ENCODE results near the gene INSR.
"Not testable (repeated sequence)": the region's sequence is repeated elsewhere in the genome, so short reads cannot be mapped to it uniquely, and the experiment has no call there.

The INSR gene

DNA sequence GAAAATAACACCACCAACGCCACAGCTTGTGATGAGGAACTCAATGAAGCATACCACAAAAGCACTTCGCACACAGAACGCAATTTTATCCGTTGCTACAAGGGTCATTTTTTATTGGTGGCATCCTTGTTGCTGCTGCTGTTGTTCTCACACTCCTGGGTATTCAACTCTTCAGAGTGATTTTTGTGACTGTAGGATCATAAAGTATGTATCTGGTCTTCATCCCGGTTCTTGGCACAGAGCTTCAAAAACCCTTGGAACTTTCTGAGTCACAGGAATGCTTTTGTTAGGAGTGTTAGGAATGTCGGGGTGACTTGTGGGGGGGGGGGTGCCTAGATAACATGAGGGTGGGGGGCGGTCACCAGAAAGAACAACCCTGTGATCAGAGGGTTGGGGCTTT is 116.3 kb downstream of the INSR start:
- DNase-seq, result no peak
- in situ Hi-C loops (cut with HindIII; ENCODE audit: low pct_ligation_motif_present, low pct_unique_long_range_greater_than_20kb, low sequenced_read_pairs), result no loop called here

DNA sequence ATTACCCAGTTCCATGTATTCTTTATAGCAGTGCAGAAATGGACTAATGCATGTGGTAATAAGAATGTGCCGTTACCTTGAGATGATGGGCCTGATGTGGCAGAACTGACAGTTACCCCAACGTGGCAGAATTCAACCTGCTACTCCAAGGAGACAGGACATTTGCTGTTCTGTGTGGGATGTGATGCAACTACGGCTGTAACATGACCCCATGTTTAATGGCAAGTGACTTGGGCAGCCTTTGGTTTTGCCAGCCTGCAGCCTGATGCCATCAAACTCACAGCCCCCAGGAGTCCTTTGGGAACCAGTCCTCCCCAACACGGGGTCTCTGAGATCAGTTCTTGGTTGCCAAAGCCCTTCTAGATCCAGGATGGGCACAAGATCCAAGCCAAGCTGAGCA is 117.4 kb downstream of the INSR start:
- no peak for DNase-seq
- in situ Hi-C loops (cut with HindIII; ENCODE audit: low pct_ligation_motif_present, low pct_unique_long_range_greater_than_20kb, low sequenced_read_pairs), result no loop called here

GRCh38 chr19:7172794-7173193 is 121.4 kb downstream of the INSR start:
- in situ Hi-C loops (cut with HindIII; ENCODE audit: low pct_ligation_motif_present, low pct_unique_long_range_greater_than_20kb, low sequenced_read_pairs), result no loop called here
- no peak for DNase-seq

GRCh38 chr19:7170983-7171382 is 123.2 kb downstream of the INSR start:
- in situ Hi-C loops (cut with HindIII; ENCODE audit: low pct_ligation_motif_present, low pct_unique_long_range_greater_than_20kb, low sequenced_read_pairs), result no loop called here
- DNase-seq, result no peak

GRCh38 chr19:7168941-7169340 is 125.3 kb downstream of the INSR start:
- DNase-seq, result no peak
- in situ Hi-C loops (cut with HindIII; ENCODE audit: low pct_ligation_motif_present, low pct_unique_long_range_greater_than_20kb, low sequenced_read_pairs), result no loop called here

- in situ Hi-C loops (cut with HindIII; ENCODE audit: low pct_ligation_motif_present, low pct_unique_long_range_greater_than_20kb, low sequenced_read_pairs), result no loop called here
- DNase-seq, result no peak
These were observed 132.9 kb downstream of the INSR start for GRCh38 chr19:7161292-7161691.

DNA sequence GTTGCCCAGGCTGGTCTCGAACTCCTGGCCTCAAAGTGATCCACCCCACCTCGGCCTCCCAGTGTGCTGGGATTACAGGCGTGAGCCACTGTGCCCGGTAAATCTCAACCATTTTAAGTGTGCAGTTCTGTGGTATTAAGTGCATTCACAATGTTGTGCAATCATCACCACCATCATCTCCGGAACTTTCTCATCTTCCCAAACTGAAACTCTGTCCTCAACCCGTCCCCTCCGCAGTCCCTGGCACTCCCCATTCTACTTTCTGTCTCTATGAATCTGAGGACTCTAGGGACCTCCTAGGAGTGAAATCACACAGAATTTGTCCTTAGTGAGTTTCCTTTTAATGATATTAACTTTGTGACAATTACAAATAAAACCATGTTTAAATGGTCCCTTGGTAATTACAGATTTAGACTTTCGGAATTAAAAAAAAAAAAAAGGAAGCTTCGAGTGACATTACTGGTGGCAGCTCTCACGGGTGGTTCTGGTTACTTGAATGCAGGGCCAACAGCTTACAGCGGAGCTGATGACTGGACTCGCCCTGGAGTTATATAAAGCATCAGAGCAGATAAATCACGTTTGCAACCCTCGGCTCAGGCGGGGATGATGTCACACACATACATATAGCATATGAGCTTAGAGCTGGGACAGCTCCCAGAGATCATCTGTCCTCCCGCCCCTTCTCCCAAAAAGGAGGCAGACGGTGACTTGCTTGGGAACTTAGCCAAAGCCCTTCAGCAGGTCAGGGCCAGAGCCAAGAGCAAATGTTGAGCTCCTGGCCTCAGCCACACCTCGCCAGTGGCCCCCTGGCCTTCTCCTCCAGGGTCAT is 134.9 kb downstream of the INSR start:
- DNase-seq, result no peak
- in situ Hi-C loops (cut with HindIII; ENCODE audit: low pct_ligation_motif_present, low pct_unique_long_range_greater_than_20kb, low sequenced_read_pairs), result no loop called here

DNA sequence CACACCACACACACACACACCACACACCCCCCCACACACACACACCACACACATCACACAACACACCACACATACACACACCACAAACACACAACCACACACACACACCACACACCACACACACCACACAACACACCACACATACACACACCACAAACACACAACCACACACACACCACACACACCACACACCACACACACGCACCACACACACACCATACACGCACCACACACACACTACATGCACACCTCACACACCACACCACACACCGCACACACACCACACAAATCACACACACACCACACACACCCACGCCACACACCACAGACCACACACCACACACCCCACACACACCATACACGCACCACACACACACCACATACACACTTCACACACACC is 141.2 kb downstream of the INSR start:
- in situ Hi-C loops (cut with HindIII; ENCODE audit: low pct_ligation_motif_present, low pct_unique_long_range_greater_than_20kb, low sequenced_read_pairs), result no loop called here
- no peak for DNase-seq

DNA sequence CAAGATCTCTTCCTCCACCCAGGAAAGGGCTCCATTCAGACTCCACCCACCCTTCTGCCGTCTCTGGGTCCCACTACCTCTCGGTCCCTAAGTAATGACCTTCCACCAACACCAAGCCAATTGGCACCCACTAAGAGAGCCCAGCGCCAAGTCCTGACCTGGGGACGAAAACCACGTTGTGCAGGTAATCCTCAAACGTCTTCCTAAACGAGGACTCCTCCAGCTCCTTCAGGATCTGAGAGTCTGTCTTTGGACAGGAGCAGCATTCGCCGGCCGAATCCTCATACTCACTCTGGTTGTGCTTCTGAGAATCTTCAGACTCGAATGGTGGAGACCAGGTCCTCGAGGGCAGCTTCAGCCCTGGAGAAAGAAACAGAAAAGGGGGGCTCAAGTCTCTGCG is 141.6 kb downstream of the INSR start:
- in situ Hi-C loops (cut with HindIII; ENCODE audit: low pct_ligation_motif_present, low pct_unique_long_range_greater_than_20kb, low sequenced_read_pairs), result no loop called here
- DNase-seq, result no peak

DNA sequence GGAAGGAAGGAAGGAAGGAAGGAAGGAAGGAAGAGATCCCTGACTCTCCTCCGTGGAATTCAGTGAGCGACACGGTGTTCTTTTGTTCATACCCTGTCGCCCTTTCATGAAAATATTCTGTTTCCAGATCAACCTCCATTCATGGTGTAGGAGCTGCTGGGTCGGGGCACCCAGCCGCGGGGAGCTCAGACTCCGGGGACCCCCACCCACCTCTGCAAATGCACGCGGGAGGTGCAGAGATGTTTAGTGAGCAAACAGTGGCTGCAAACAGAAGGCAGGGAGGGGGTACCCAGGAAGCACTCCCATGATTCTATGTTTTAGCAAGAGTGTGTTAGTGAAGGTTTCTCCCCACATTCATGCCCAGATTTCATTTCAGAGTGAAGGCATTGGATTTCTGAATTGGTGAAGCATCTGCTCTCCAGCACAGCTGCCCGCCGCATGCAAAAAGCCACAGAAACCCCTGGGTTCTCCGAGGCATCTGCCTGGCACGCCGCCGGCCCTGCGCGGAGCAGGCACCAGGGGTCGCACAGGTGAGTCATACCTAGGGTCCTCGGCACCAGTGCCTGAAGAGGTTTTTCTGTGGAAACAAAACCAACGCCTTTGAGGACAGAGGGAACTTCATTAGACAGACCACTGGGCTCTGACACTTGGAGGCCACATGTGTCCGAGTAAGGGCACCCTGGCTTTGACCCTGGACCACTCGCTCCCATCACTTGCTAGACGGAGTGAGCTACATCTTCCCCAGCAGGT is 144.1 kb downstream of the INSR start:
- no peak for DNase-seq
- in situ Hi-C loops (cut with HindIII; ENCODE audit: low pct_ligation_motif_present, low pct_unique_long_range_greater_than_20kb, low sequenced_read_pairs), result no loop called here

DNA sequence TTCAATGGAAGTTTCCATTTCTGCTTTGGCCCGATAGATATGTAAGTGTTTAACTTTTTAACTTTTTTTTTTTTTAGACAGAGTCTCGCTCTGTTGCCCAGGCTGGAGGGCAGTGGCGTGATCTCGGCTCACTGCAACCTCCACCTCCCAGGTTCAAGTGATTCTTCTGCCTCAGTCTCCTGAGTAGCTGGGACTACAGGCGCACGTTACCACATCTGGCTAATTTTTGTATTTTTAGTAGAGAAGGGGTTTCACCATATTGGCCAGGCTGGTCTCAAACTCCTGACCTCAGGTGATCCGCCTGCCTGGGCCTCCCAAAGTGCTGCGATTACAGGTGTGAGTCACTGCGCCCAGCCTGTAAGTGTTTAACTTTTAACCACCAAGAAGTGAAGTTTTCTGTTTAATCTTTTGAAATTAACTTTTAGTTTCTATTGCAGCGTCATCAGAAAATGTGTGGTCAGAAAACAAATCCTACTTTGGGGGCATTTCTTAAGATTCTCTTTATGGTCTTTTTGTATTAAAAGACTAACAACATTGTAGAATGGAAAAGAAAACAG is 147.0 kb downstream of the INSR start:
- DNase-seq; in situ Hi-C loops (cut with HindIII; ENCODE audit: low pct_ligation_motif_present, low pct_unique_long_range_greater_than_20kb, low sequenced_read_pairs): not testable (repeated sequence)

DNA sequence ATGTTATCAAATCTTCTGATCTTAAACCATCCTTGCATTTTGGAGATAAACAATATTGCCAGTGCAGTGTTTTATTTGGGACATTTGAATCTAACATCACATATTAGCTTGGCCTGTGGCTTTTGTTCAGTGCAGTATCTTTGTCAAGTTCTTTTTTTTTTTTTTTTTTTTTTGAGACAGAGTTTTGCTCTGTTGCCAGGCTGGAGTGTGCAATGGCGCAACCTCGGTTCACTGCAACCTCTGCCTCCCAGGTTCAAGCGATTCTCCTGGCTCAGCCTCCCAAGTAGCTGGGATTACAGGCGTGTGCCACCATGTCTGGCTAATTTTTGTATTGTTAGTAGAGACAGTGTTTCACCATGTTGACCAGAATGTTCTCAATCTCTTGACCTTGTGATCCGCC is 148.1 kb downstream of the INSR start:
- in situ Hi-C loops (cut with HindIII; ENCODE audit: low pct_ligation_motif_present, low pct_unique_long_range_greater_than_20kb, low sequenced_read_pairs); DNase-seq: not testable (repeated sequence)

- in situ Hi-C loops (cut with HindIII; ENCODE audit: low pct_ligation_motif_present, low pct_unique_long_range_greater_than_20kb, low sequenced_read_pairs), result no loop called here
These were observed 148.7 kb downstream of the INSR start for GRCh38 chr19:7145494-7145893.

DNA sequence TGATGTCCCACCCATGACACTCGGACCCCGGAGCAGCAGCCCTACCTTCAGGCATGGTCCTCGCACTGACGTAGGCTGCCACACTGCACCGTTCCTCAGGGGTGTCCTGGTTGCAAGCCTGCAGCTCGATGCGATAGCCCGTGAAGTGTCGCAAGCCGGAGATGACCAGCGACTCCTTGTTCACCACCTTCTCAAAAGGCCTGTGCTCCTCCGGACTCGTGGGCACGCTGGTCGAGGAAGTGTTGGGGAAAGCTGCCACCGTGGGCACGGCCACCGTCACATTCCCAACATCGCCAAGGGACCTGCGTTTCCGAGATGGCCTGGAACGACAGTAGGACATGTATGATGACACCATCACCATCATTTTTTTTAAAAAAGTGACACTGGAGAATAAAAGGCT is 151.4 kb downstream of the INSR start:
- in situ Hi-C loops (cut with HindIII; ENCODE audit: low pct_ligation_motif_present, low pct_unique_long_range_greater_than_20kb, low sequenced_read_pairs), result no loop called here
- no peak for DNase-seq

More at GRCh38 chr19:7145494-7145893, 148.7 kb downstream of the INSR start:
- DNase-seq, result no peak

DNA sequence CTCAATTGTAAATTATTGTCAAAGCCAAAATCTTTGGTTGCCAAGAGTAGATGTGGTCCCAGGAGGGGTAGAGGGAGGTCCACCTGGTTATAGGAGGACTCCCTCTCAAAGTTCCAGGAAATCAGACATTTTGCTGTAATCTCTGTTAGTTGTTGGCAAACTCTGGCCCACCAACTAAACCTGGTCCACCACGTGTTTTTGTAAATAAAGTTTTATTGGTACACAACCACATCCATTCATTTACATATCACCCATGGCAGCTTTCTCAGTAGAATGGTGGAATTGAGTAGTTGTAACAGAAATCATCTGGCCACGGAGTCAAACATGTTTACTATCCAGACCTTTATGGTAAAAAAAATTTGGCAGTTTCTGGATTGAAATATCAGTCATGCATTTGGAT is 154.1 kb downstream of the INSR start:
- no peak for DNase-seq
- in situ Hi-C loops (cut with HindIII; ENCODE audit: low pct_ligation_motif_present, low pct_unique_long_range_greater_than_20kb, low sequenced_read_pairs), result no loop called here

- no peak for DNase-seq
- in situ Hi-C loops (cut with HindIII; ENCODE audit: low pct_ligation_motif_present, low pct_unique_long_range_greater_than_20kb, low sequenced_read_pairs), result no loop called here
These were observed 155.1 kb downstream of the INSR start for GRCh38 chr19:7139095-7139494.

GRCh38 chr19:7138402-7138801 is 155.8 kb downstream of the INSR start:
- in situ Hi-C loops (cut with HindIII; ENCODE audit: low pct_ligation_motif_present, low pct_unique_long_range_greater_than_20kb, low sequenced_read_pairs), result no loop called here
- no peak for DNase-seq

DNA sequence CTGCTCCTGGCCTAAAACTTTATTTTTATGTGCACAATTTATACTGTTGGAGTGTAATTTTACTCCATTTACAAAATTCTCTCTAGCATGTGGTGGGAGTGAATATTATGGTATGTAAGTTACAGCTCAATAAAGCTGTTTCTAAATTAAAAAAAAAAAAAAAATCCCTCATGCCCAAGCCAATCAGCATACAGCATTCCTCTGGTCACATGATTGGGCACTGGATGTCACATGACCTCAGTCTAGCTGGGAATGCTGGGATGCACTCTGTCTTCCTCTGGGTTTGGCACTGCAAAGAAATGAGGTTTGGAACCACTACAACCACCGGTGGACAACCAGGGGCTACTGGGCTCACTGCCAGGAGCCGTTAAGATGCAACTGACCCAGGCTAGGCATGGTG is 157.1 kb downstream of the INSR start:
- in situ Hi-C loops (cut with HindIII; ENCODE audit: low pct_ligation_motif_present, low pct_unique_long_range_greater_than_20kb, low sequenced_read_pairs), result no loop called here
- no peak for DNase-seq

DNA sequence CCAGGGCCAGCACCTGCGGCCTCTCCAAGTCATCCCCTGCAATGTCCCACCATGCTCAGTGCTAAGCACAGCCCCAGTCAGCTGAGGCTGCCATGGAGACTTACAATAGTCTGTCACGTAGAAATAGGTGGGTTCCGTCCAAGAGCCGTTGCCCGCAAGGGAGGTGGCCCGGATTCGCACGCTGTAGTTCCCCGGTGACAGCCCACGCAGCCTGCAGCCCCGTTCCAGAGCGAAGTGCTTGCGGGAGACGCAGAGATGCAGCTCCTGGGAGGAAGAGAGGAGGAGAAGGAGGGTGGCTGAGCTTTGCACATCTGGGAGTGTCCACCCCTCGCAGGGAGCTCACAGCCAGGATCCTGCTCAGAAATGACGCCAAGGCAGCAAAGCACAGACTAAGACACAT is 162.2 kb downstream of the INSR start:
- DNase-seq, result no peak
- in situ Hi-C loops (cut with HindIII; ENCODE audit: low pct_ligation_motif_present, low pct_unique_long_range_greater_than_20kb, low sequenced_read_pairs), result no loop called here

GRCh38 chr19:7130043-7130442 is 164.2 kb downstream of the INSR start:
- no peak for DNase-seq
- in situ Hi-C loops (cut with HindIII; ENCODE audit: low pct_ligation_motif_present, low pct_unique_long_range_greater_than_20kb, low sequenced_read_pairs), result no loop called here

Data from ACHN (cell line).